Measurements from ENCODE around the gene ZMYND10. TPM values are rescaled to one million over a fixed set of nuclear protein-coding genes. Genes with fewer than 3 reads are reported as not detected.

Gene ZMYND10
- polyA plus RNA-seq, 1 donor (not counting 4 experiments of a cell fraction or from before 2014, with no cell fraction given), result 0.21 TPM

GRCh38 chr3:50319181-50319893 lies 26.2 kb downstream of the ZMYND10 start:
- H3K4me1 ChIP-seq (ENCODE audit: control insufficient read depth, extremely low read depth, insufficient read depth, low read length), result peaks cover 45% of the 10 kb centered on the region
- TF ChIP-seq EZH2 (IDR thresholded peaks at IDR 0.05; ENCODE audit: low read length), result no peak
- no peak for TF ChIP-seq CTCF (optimal IDR thresholded peaks at IDR 0.05 in 1 of 3, IDR thresholded peaks at IDR 0.05 in 1 of 3, conservative IDR thresholded peaks at IDR 0.05 in 1 of 3; ENCODE audit: extremely low read depth in 1 of 3, insufficient read depth in 2 of 3, low read length in 3 of 3)
- peaks cover 13 to 31% of the 10 kb centered on the region in 2 experiments for H3K36me3 ChIP-seq (ENCODE audit: control insufficient read depth in 2 of 2, extremely low read depth in 1 of 2, insufficient read depth in 2 of 2, low read length in 2 of 2)
- no peak overlapping the region for H3K4me3 ChIP-seq (ENCODE audit: control insufficient read depth in 2 of 3, extremely low read depth in 1 of 3, insufficient read depth in 2 of 3, low read depth in 1 of 3, low read length in 3 of 3)
- dilution Hi-C loops (cut with MboI; ENCODE audit: extremely low pct_ligation_motif_present, low sequenced_read_pairs), result no loop called here
- H3K9me3 ChIP-seq (ENCODE audit: control insufficient read depth, low read depth, low read length), result no peaks in the 10 kb centered on the region
- H3K27me3 ChIP-seq (ENCODE audit: control insufficient read depth, extremely low read depth, insufficient read depth, low read length), result no peaks in the 10 kb centered on the region
- H3K9me1 ChIP-seq (ENCODE audit: control insufficient read depth, extremely low read depth, insufficient read depth, low read length), result peaks cover 7% of the 10 kb centered on the region
- no peak overlapping the region for H3K9ac ChIP-seq (ENCODE audit: control insufficient read depth, extremely low read depth, insufficient read depth, low read length)
- H2AFZ ChIP-seq (ENCODE audit: control insufficient read depth, low read length), result no peak overlapping the region
- no peak for DNase-seq (ENCODE audit: low read depth, low spot score)
- H4K20me1 ChIP-seq (ENCODE audit: control insufficient read depth, extremely low read depth, insufficient read depth, low read length), result no peaks in the 10 kb centered on the region
- no peak overlapping the region for H3K4me2 ChIP-seq (ENCODE audit: control insufficient read depth, extremely low read depth, insufficient read depth, low read depth, low read length)
- H3K27ac ChIP-seq (ENCODE audit: control insufficient read depth, insufficient read depth, low read length), result no peak overlapping the region
- peaks cover 35% of the 10 kb centered on the region for H3K79me2 ChIP-seq (ENCODE audit: control insufficient read depth, insufficient read depth, low read length)
- FAIRE-seq, result no peak

- H3K4me3 ChIP-seq (ENCODE audit: control insufficient read depth in 2 of 3, extremely low read depth in 1 of 3, insufficient read depth in 2 of 3, low read depth in 1 of 3, low read length in 3 of 3), result no peak overlapping the region
- dilution Hi-C loops (cut with MboI; ENCODE audit: extremely low pct_ligation_motif_present, low sequenced_read_pairs), result no loop called here
- DNase-seq (ENCODE audit: low read depth, low spot score) (no peak), FAIRE-seq (no peak)
- H4K20me1 ChIP-seq (ENCODE audit: control insufficient read depth, extremely low read depth, insufficient read depth, low read length), result no peaks in the 10 kb centered on the region
- TF ChIP-seq EZH2 (IDR thresholded peaks at IDR 0.05; ENCODE audit: low read length) (no peak), CTCF (optimal IDR thresholded peaks at IDR 0.05 in 1 of 3, IDR thresholded peaks at IDR 0.05 in 1 of 3, conservative IDR thresholded peaks at IDR 0.05 in 1 of 3; ENCODE audit: extremely low read depth in 1 of 3, insufficient read depth in 2 of 3, low read length in 3 of 3) (no peak)
- no peaks in the 10 kb centered on the region for H3K27me3 ChIP-seq (ENCODE audit: control insufficient read depth, extremely low read depth, insufficient read depth, low read length)
- H3K9me3 ChIP-seq (ENCODE audit: control insufficient read depth, low read depth, low read length), result no peaks in the 10 kb centered on the region
- H2AFZ ChIP-seq (ENCODE audit: control insufficient read depth, low read length), result no peak overlapping the region
- H3K4me1 ChIP-seq (ENCODE audit: control insufficient read depth, extremely low read depth, insufficient read depth, low read length), result peaks cover 45% of the 10 kb centered on the region
- H3K79me2 ChIP-seq (ENCODE audit: control insufficient read depth, insufficient read depth, low read length), result peaks cover 35% of the 10 kb centered on the region
- peaks cover 7% of the 10 kb centered on the region for H3K9me1 ChIP-seq (ENCODE audit: control insufficient read depth, extremely low read depth, insufficient read depth, low read length)
- H3K27ac ChIP-seq (ENCODE audit: control insufficient read depth, insufficient read depth, low read length), result no peak overlapping the region
- no peak overlapping the region for H3K9ac ChIP-seq (ENCODE audit: control insufficient read depth, extremely low read depth, insufficient read depth, low read length)
- H3K4me2 ChIP-seq (ENCODE audit: control insufficient read depth, extremely low read depth, insufficient read depth, low read depth, low read length), result no peak overlapping the region
- H3K36me3 ChIP-seq (ENCODE audit: control insufficient read depth in 2 of 2, extremely low read depth in 1 of 2, insufficient read depth in 2 of 2, low read length in 2 of 2), result peaks cover 12 to 25% of the 10 kb centered on the region in 2 experiments
Observed at GRCh38 chr3:50318615-50319014, 26.9 kb downstream of the ZMYND10 start.
